Subcutaneous adipose tissue (tissue), 4 donors: ENCODE measurements around the gene PPIP5K1. TPM values are rescaled to one million over a fixed set of nuclear protein-coding genes. Genes with fewer than 3 reads are reported as not detected.

Experiments
- total RNA-seq, 4 donors: library from RNA; depleted of rRNA; stranded (reverse); fragments of >200 nt; gene quantifications; one replicate each; pipeline ENCODE4 v1.1.0, GENCODE V29; 2016
- TF ChIP-seq, protein P1 (sequence below): fragments of 450-650 bp; IDR thresholded peaks from one replicate; pipeline ENCODE4 v1.5.1; 2016; ENCODE audit warnings: low read depth, mild to moderate bottlenecking, control low read depth, antibody characterized with exemption, moderate library complexity

PPIP5K1 gene
- total RNA-seq, 4 donors from 2014 or later: 10.6 to 37.2 (median 23.5) TPM

DNA sequence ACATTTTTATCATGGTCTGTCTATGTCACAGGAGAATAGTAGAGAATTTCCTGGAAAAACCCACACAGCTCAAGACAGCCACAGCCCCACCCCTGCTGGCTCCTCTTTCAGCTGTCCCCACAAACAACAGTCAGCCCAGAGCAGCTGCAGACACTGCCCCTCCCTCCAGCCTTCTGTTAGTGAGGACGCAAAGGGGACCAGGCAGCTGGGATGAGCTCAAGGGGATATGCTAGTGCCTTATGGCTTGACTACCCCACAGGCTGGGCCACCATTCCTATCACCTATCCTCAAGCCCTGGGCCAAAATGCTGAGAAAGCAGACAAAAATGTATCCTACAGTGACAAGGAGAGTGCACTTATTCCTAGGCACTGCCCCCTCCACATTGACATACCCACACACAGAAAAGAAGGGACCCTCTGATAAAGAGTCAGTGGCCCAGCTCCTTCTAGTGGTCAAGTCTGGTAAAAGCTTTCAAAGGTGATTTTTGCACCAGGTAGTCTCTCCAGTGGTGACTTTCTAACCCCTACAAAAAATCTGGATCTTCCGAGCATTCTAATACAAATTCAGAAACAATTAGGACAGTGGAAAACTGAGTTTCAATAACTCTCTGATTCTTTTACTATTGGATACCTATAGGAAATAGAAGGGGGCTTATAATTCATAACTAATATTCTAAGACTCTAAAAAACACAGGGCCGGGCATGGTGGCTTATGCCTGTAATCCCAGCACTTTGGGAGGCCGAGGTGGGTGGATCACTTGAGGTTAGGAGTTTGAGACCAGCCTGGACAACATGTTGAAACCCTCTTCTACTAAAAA lies 75.6 kb downstream of the PPIP5K1 start:
- TF ChIP-seq, protein P1, sequence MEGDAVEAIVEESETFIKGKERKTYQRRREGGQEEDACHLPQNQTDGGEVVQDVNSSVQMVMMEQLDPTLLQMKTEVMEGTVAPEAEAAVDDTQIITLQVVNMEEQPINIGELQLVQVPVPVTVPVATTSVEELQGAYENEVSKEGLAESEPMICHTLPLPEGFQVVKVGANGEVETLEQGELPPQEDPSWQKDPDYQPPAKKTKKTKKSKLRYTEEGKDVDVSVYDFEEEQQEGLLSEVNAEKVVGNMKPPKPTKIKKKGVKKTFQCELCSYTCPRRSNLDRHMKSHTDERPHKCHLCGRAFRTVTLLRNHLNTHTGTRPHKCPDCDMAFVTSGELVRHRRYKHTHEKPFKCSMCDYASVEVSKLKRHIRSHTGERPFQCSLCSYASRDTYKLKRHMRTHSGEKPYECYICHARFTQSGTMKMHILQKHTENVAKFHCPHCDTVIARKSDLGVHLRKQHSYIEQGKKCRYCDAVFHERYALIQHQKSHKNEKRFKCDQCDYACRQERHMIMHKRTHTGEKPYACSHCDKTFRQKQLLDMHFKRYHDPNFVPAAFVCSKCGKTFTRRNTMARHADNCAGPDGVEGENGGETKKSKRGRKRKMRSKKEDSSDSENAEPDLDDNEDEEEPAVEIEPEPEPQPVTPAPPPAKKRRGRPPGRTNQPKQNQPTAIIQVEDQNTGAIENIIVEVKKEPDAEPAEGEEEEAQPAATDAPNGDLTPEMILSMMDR: no peak

DNA sequence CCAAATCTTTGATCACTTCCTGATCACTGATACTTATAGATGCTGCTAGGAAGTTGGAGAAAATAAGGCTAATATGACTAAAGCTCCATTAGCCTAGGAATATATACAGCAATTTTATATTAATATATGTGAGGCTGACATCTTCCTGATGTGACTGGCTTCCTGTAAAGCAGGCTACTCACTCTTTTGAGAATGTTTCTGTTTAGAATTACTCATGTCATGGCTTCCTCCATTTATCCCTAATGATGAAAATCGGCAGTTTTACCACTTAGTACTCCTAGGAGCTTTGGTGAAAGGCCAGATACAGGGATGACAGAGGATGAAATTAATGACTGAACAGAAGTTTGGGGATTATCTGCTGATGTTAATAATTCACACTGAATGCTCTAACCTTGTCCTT lies 76.5 kb downstream of the PPIP5K1 start:
- TF ChIP-seq, protein P1: no peak

GRCh38 chr15:43511012-43511885 lies 78.8 kb downstream of the PPIP5K1 start:
- TF ChIP-seq, protein P1: no peak

DNA sequence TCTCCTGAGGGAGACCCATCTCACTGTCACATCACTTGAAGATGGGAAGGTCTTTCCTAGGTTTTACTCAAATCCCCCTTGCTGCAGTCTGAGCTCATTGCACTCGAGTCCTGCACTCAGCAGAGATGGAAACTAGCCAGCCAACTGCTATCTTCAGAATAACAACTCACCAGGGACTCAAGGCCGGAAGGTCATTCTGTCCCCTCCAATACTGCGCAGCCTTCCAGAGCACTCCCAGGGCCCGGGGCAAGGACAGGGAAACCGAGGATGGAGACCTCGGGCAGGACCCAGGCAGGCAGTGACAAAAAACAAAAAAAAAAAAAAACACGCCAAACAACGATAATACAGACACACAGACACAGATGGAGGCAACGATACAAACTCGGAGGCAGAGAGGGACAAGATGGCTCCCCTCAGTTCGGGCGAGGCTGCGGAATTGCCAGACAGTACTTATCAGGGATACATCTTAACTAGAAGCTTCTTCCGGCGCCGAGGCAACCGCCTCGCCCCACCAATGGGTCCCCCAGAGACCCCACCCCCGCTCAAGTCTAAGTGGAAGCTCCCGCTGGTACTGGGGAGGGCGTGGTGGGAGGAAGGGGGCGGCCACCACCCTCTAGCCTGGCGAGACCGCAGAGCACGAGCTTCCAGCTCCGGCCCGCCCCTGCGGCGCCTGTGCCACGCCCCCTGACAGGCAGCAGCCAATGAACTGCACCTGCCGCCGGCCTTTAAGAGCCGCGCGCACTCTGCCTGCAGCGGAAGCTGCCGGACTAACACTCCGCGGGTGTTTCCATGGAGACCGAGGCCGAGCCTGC lies 79.6 kb downstream of the PPIP5K1 start:
- TF ChIP-seq, protein P1: no peak

GRCh38 chr15:43509660-43510199 lies 80.3 kb downstream of the PPIP5K1 start:
- TF ChIP-seq, protein P1: no peak

DNA sequence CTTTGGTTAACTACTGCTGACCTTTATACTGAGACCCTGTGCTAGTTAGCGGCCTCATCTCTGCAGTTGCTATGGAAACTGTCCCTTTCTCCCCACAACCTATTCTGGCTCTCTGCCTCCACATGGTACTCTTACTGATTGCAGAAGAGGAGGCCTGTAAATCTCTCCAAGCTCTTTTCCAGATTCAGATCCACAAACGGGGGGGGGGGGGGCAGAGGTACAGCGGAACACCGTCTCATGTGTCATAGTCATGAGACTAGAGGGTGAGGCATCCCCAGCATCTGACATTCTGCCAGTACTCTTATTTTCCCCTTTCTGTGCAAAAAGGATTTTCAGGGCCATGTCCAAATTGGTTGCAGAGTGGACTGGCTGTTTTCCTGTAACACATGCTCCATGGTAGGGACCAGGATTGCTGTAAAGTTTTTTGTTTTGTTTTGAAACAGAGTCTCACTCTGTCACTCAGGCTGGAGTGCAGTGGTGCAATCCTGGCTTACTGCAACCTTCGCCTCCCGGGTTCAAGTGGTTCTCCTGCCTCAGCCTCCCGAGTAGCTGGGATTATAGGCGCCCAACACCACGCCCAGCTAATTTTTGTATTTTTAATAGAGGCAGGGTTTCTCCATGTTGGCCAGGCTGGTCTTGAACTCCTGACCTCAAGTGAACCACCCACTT lies 80.9 kb downstream of the PPIP5K1 start:
- TF ChIP-seq, protein P1: no peak
